HG03442 (cell line): Measurements from ENCODE around the gene IER5.

Experiments
- ATAC-seq: cut with Tn5 transposase; IDR thresholded peaks from one replicate; pipeline ENCODE4 v1.9.1; 2021; ENCODE audit warnings: mild to moderate bottlenecking, moderate library complexity; ENCODE audit not compliant: unreplicated experiment

IER5 gene

DNA sequence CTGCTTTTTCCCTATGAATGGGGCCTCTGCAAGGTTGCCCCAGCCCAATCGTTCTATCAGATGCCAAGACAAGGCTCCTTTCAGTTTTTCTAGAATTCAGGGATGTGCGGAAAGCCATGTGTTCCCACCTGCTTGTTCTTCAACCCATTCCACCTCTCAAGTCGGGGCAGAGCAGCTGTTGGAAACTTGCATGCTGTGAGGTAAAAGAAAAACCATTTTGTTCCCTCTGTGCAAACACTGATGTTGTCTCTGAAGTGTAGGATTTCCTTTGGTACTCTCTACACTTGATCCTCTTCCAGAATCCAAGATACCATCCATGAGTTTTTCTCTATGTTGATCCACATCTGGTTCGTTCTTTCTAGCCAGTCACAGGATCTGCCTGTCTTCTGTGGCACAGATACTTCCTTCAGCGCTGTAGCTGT, 7.3 kb downstream of the IER5 start:
- ATAC-seq: no peak

DNA sequence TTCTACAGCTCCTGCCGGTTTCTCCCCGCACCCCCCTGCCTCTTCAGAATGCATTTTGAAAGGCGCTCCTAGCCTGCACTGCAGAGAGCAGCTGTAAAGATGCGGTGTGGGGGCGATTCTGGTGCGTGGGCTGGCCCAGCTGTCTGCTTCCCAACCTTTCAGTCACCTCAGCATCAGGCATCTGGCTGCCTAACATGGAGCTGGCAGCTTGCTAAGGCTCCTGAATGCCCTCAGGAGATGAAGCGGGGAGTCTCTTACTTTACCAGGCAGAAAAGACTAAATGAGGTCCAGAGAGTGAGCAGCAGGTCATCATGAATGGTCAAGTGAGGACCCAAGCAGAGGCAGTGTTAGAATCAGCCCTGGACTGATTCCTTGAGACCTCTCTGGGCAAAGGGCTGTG, 8.7 kb downstream of the IER5 start:
- ATAC-seq: no peak

DNA sequence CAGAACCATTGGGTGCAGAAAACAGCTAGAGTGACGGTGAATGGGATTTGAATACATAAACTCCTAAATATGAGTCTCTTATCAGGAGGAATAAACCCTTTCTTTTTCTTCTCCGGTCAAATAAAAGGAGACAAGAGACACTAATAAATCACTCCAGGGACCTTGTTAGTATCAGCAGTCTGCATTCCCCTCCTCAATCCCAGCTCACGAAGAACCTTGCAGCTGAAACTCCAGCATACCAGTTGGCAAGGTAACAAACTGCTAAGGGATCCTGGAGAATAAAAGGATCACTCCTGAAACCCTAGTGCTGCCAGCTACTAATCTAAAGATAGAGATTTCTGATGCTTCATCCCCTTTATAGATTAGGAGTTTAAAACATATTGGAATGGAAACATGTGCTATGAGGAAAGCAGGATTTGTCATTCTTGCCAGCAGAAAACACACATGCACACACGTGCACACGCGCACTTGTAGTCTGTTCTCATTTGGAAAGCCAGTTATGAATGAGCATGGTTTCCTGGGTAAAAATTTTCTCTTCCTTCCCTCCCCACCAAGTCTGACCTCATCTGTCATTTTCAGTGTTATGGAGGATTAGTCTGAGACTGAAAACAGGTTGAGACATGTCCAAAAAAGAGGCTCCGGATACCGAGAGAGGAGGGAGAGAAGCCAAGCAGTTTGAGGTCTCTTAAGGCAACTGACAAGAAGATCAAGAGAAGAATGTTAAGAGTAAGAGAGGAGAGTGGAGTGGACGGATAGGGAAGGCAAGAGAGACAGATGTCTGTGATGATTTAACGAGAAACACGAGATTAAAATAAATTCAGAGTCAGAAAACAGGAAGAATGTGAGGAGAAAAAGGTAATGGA, 10.9 kb downstream of the IER5 start:
- peak; percentile 67 for ATAC-seq

DNA sequence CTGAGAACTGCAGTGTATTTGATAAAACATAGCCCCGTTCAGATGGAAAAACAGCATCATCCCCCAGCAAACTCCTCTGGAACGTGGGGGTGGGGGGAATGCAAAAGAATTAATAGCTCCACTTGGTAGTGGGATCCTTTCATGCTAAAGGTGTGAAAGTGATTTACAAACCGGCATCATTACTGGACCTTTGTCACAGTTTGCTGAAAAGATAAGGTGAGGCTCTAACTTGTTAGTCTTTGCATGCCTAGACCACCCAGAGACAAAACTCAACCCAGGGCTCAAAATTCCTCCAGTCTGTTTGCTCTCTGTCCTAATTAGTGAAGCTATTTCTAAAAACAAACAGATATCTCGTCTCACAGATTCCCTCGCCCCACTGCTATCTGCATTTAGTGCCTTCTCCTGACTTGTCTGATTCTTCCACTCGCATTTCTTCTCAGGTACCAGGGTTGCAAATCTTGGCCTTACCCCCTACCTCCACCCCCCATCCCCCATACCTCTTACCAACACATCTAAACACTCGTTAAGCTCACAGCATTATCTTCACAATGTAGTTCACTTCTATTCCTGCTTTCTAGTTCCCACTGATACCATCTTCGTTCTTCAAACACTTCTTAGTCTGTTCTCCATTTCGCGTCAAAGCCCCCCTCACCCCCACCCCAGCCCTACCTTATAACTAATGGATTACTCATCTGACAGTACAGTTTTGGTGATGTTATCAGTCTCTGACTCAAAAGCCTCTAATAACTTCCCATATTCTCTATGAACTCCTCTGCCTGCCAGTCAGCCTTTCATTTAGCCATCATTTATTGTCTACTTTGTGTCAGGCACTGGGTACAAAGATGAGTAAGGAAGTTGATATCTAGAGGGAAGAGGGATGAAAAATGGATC, 11.8 kb downstream of the IER5 start:
- ATAC-seq: no peak

DNA sequence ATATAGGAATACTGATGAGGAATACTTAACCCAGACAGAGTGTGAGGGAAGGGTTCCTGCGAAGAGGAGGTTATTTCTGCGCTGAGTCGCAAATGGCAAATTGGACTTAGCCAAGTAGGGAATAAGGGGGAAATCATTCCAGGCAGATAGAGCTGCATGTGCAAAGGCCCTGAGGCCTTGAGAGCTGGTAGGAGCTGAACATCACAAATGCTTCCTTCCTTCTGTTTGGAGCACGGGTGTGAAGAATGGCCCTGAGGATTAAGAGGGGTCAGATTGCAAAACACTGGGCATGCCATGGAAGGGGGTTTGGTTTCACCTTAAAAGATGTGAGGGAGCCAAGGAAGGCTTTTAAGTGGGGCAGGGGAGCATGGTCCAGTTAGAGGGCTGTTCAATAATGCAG, 12.4 kb downstream of the IER5 start:
- ATAC-seq: no peak

DNA sequence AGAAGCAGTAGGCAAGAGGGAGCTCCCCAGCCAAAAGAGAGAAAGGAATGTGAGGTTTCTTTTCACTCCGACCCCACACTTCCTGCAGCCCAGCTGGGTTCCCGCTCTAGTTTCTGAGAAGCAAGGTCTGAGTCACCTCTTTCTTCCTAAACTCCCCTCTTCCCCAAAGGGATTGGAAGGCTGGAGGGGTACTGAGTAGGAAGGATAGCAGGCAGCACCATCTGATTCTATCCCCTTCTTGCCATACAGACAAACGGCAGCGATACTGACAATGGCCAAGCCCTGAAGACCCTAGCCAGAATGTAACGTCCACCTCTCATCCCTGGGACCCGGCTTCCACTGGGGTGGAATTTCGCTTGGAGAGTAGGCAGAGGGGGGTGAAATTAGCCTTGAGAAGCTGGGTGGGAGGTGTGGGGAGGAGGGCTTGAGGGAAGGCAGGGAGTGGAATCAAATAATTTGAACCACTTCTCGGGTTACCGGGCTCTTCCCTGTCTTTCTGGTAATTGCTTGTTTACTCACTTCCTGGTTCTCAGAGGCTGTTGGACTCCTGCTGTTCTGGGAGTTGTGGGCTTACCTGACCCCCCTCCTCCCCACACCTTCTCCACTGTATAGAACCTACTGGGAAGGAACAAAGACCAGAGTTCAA, 13.2 kb downstream of the IER5 start:
- no peak for ATAC-seq

DNA sequence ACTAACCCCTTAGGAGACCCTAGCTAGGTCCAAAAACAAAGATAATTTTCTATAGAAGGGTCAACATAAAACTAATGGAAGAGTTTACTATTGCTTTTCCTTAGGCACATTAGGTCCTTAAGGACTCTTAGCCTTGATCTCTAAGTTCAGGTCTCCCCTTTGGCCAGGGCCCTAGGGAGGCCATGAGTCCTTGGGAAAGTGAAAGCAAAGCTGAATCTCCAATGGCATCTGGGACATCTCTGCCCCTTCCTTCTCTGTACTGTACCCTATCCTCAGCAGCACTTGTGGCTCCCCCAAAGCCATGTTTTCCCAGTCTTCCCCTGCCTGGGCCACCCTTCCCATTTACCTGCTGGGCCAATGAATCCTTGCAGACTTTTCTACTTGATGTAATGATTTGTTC, 14.3 kb downstream of the IER5 start:
- no peak for ATAC-seq

DNA sequence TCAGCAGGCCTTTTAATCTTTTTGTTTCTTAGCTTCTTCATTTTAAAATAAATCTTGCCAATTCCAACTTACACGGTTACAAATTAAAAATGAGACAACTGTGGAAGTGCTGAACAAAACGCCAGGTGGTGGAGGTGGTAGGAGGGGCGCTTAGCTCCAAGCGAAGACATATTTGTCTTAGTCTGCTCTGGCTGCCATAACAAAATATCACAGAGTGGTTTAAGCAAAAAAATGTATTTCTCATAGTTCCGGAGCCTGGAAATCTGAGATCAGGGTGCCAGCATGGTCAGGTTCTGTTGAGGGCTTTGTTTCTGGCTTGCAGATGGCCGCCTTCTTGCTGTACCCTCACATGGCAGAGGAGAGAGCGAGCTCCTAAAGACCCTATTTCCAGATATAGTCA, 14.9 kb downstream of the IER5 start:
- no peak for ATAC-seq

DNA sequence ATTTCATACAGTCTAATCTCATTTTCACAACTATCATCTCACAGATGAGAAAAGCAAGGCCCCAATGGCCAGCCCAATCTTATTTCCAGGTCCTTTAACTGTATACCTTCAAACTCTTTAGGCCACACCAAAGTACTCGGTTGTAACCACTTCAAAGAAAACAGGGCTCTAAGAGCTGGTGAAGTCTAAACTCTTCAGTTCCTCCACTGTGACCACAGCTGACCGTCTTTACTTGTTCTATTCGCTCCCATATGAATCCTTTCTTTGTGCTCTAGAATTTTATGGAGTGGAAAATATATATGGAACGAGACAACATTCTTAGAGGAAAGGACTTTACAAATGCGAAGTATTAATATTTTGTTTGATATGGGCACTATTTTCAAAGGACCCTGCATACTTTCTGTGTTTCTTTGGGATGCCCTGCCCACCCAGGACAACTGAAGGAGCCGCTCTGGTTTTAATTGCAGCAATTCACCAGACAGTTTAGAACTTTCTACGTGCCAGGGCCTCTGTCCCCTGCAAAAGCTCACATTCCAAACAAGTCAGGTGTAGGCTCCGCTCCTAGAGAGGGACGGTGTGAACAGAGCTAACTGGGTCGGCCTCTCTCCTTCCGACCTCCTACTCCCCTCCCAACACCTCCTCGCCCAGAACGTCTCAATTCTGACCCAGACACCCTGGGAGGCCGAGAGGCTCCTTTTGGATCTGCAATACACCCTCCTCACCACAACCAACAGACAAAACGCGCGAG, 15.7 kb downstream of the IER5 start:
- no peak for ATAC-seq

DNA sequence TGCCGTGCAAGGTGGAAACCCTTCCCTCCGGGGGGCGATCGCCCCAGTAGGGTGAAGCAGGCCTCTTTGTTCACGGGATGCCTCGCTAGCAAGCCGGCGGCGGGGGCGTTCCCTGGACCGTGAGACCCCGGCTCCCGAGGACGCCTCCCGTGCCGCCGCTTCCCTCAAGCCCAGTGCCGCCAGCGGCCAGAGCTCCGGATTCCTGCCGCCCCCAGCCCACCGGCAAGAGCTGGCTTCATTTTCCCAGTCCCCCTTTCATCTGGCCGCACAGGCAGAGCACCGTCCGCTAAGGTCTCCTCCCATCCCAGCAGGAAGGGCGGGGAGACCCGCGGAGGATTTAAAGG, 16.3 kb downstream of the IER5 start:
- peak; percentile 19 for ATAC-seq

DNA sequence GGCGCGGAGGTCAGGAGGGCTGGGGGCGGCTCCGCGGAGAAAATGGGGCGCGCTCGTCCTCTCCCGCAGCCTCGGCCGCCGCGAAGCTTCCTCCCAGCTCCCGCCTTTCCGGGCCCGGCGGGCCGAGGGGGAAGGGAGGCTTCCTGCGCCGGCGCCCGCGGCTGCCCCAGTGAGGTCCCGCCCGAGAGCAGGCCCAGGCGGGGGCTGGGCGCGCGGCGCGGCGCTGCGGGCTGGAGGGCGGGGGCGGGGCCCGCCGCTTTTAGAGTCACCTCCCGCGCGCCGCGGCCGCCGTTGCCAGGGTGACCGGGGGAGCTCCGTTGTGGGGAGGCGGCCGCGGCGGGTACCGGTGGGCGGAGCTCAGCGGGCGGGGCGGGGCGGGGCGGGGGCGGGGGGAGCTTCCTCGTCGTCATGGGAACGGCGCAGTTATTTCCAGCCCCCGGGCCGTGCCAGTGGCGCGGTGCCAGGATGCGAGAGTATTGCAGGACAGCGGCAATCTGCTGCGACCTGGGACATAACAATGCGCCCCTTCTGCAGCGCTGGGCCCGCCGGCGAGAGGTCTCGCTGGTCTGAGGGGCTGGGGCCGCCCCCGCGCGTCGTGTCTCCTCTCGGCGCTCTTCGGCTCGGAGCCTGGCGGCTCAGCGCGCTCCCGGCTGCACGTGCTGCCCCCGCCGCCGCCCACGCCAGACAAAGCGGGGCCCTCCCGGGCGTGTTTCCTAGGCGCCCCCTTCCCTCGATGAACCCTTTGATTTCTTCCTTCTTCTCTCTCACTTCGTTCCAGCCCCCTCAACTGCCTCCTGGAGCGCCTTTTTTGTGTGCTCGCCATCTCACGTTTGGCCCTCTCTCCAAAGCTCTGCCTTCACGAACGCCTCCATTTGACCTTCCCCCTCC, 16.9 kb downstream of the IER5 start:
- peak; percentile 77 for ATAC-seq

DNA sequence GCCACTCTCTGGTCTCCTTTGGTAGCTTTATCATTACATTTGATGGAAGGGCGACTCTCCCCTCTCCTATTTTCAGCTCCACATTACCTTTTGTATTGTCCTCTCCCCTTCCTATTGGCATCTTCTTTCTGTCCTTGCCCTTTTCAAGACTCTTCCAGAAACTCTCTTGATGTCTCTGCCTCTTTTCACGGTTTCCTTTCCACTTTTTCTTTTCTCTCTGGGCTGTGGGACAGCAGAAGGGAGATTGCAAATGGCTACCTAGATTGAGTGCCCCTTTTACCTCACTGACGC, 17.5 kb downstream of the IER5 start:
- ATAC-seq: no peak

DNA sequence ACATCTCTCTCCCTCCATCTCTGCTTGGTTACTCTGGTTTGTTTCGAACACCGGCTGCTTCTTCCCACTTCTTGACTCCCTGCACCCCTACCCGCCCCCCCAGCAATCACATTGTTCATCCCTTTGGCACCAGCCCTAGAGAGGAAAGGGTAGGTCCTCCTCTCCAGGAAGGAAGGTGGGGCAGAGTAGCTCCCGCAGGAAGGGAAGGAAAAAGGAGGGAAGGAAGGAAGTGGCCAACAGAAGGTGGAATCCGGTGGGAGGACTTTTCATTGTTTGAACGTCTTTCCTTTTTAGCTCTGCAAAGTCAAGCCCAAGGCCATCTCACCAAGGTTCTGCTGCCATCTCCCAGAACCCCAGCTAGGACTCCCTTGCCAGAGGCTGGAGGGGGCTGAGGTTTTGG, 18.0 kb downstream of the IER5 start:
- no peak for ATAC-seq

DNA sequence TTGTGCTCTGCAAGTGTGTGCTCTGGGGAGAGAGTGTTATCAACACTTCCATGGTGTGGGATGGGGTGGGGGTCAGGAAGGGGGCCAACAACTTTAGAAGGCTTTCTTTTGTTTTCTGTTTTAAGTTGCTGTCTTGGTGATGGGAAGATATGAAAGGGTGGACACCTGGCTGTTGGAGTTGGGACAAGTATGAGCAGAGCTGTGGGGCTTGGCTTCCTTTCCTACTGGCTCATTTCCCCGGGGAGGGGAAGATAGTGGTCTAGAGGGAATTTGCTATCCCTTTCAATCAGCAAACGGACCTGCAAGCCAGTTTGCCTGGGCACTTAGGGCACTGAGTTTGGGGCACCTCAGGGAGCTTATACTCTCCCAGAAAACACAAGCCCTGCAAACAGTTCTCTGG, 19.2 kb downstream of the IER5 start:
- ATAC-seq: no peak

DNA sequence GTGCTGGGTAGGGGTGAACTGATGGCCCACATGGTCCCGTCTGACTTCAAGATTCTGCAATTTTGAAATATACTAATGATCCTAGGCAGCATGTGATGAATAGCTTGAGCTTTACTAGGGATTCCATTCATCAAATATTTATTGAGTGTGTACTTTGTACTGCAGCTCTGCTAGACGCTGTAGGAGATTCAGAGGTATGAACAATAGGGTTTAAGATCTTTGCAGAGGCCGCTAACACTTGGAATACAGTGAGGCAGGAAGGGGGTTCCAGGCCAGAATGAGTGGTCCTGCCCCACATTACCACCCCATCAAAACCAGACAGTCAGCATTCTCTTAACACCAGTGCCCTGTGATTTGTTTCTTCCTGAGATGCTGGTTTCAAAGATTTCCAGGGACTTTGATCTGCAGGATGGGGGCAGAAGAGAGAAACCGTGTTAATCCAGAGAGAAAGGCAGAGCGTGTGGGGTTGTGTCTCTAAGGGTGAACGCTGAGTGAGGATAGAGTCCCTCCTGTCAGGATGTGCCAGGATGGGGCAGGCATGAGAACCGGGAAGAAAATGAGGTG, 19.9 kb downstream of the IER5 start:
- no peak for ATAC-seq

DNA sequence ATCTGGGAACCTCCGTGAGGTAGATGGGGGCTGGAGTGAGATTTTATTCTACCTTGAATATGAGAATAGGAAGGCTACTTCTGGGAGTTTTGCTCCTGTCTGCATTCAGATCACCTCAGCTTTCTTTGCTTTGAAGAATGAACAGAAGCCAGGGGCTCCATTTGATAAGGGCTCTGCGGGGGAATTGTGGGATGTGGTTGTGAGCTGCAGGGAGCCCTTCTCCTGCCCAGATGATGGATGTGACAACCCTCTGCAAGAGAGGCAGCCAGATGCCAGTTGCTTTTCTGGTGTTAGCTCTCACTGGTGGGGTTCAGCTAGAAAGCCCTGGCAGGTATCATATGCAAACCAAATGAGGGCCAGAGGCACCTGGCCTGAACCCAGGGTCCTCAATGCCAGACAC, 21.5 kb downstream of the IER5 start:
- no peak for ATAC-seq

DNA sequence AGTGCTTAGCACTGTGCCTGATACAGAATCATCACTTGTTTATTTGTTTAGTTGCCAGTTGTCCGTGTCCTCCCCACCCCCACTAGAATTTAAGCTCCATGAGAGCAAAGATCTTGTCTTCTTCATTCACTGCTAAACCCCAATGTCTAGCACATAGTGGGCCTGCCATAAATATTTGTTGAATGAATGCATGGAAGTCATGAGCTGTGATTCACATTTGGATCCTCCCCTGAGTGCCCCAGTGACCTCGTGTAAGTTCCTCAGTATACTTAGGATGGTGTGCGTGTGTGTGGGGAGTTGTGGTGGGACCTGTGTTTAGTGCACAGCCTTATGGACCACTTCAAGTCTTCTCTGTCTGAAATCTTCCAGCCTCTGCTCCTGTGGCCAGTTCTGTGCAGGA, 23.1 kb downstream of the IER5 start:
- no peak for ATAC-seq

DNA sequence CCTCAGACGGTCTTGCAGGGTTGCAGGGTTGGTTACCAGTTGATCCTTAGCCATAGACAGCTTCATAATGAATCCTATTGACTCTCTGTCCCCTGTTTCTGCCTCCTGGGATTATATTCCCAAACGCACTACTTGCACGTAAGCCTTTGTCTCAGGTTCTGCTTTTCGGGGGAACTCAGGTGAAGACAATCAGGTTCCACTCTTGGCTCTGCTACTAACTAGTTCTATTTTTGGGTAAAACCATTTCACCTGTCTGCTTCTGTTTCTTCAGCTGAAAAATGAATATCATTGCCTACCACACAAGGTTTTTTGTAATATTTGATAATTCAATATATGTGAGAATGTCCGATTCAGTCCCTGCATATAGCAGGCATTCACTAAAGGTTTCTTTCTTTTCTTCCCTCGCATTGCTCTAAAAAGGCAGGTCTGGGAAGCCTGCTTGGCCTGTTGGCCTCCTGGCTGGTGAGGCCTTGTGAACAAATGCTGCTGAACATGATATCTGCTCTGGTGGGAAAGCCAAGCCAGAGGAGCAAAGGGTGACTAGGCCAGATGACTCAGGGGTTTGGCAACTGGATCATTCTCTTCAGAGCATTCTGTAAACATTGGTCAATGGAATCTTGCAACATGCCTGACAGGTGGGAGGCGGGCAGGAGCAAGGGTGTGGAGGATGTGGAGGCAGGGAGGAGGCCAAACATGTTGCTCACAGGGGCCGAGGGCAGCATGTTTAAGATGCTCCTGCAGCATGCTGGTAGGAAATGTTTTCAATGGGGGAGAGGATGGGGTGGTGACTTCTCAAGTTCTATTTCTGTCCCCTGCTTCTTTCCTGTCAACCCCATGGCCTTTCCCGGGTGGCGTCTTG, 23.8 kb downstream of the IER5 start:
- no peak for ATAC-seq

DNA sequence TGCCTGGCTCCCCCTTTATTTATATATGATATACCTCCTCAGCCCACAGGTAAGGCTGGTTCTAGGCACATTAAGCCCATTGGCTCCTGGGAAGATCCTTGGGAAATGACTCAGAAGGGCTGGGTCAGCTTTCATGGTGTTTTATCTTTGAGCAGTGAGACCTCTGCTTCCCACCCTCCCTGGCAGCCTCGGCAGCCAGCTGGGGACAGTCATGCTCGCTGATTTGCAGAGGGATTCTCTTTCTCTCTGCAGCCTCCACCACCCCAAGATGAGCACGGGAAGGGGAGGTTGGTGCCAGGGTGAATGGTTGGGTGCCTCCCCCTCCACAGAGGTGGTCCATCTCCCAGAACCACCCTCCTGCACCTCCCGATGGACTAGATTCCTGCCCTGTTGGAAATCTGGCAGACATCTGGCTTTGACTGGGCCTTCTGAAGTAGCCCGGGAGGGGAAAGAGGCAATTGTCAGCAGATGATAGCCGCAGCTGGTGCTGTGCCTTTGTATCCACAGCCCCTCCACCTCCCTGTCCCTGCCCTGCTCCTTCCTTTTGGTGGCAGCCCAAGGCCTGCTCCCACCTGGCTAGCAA, 24.6 kb downstream of the IER5 start:
- no peak for ATAC-seq
